HL-60 (cell line): Measurements from ENCODE around the gene GPC5.

Experiments
- GABPA ChIP-seq: IDR thresholded peaks from 2 replicates; pipeline ENCODE4 v1.6.1; 2012; ENCODE audit warnings: low read depth
- POLR2AphosphoS5 ChIP-seq: IDR thresholded peaks from 2 replicates; pipeline ENCODE4 v1.6.1; 2012; ENCODE audit warnings: low read depth
- SPI1 ChIP-seq: IDR thresholded peaks from 2 replicates; pipeline ENCODE4 v1.6.1; 2012; ENCODE audit warnings: low read depth, mild to moderate bottlenecking, borderline replicate concordance
- TF ChIP-seq, protein P1 (sequence below): IDR thresholded peaks from one replicate; pipeline ENCODE4 v1.5.1; 2011; ENCODE audit warnings: low read length, control low read depth, inconsistent platforms; ENCODE audit not compliant: insufficient read depth
- TF ChIP-seq, protein P2 (sequence below): IDR thresholded peaks from 2 replicates; pipeline ENCODE4 v1.6.1; 2012; ENCODE audit warnings: low read depth; ENCODE audit not compliant: insufficient replicate concordance

DNA sequence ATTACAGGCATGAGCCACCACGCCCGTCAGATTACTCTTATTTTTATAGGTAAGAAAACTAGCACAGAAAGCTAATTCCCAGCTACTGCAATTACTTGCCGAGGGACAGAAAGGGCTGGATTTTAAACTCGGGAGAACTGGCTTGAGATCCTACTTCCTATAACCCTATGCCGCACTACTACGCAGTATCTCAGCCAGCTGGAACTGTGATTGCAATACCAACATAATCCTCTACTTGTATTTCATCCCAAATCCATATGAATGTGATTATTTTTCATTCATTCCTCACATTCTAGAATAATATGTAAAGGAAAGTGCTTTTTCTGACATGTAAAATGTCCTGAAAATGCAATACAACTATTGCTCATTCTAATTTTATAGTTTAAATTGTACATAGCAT is 1054.4 kb downstream of the GPC5 start:
- TF ChIP-seq, protein P1, sequence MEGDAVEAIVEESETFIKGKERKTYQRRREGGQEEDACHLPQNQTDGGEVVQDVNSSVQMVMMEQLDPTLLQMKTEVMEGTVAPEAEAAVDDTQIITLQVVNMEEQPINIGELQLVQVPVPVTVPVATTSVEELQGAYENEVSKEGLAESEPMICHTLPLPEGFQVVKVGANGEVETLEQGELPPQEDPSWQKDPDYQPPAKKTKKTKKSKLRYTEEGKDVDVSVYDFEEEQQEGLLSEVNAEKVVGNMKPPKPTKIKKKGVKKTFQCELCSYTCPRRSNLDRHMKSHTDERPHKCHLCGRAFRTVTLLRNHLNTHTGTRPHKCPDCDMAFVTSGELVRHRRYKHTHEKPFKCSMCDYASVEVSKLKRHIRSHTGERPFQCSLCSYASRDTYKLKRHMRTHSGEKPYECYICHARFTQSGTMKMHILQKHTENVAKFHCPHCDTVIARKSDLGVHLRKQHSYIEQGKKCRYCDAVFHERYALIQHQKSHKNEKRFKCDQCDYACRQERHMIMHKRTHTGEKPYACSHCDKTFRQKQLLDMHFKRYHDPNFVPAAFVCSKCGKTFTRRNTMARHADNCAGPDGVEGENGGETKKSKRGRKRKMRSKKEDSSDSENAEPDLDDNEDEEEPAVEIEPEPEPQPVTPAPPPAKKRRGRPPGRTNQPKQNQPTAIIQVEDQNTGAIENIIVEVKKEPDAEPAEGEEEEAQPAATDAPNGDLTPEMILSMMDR: no peak
- no peak for TF ChIP-seq POLR2AphosphoS5
- no peak for TF ChIP-seq SPI1
- no peak for TF ChIP-seq GABPA
- TF ChIP-seq, protein P2, sequence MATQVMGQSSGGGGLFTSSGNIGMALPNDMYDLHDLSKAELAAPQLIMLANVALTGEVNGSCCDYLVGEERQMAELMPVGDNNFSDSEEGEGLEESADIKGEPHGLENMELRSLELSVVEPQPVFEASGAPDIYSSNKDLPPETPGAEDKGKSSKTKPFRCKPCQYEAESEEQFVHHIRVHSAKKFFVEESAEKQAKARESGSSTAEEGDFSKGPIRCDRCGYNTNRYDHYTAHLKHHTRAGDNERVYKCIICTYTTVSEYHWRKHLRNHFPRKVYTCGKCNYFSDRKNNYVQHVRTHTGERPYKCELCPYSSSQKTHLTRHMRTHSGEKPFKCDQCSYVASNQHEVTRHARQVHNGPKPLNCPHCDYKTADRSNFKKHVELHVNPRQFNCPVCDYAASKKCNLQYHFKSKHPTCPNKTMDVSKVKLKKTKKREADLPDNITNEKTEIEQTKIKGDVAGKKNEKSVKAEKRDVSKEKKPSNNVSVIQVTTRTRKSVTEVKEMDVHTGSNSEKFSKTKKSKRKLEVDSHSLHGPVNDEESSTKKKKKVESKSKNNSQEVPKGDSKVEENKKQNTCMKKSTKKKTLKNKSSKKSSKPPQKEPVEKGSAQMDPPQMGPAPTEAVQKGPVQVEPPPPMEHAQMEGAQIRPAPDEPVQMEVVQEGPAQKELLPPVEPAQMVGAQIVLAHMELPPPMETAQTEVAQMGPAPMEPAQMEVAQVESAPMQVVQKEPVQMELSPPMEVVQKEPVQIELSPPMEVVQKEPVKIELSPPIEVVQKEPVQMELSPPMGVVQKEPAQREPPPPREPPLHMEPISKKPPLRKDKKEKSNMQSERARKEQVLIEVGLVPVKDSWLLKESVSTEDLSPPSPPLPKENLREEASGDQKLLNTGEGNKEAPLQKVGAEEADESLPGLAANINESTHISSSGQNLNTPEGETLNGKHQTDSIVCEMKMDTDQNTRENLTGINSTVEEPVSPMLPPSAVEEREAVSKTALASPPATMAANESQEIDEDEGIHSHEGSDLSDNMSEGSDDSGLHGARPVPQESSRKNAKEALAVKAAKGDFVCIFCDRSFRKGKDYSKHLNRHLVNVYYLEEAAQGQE: no peak
